Testis (tissue), 3 donors: ENCODE results near the gene RUNDC3A. TPM values are rescaled to one million over a fixed set of nuclear protein-coding genes. Genes with fewer than 3 reads are reported as not detected.

Experiments used
- DNase-seq: peaks from one replicate; pipeline ENCODE4 v3.0.0-alpha.2; 2019
- H3K27ac ChIP-seq, 2 donors: fragments of 200-600 bp; sonication (generic); one replicate each; pipeline ENCODE4 v1.5.1; 2019
- H3K27me3 ChIP-seq: fragments of 200-600 bp; sonication (generic); one replicate; pipeline ENCODE4 v1.5.1; 2019
- H3K36me3 ChIP-seq: fragments of 200-600 bp; sonication (generic); one replicate; pipeline ENCODE4 v1.5.1; 2017; ENCODE audit warnings: low read depth; ENCODE audit errors: missing control alignments
- H3K4me1 ChIP-seq: fragments of 200-600 bp; sonication (generic); one replicate; pipeline ENCODE4 v1.5.1; 2019
- H3K4me3 ChIP-seq, 2 donors: fragments of 200-600 bp; sonication (generic); one replicate each; pipeline ENCODE4 v1.5.1; 2017 to 2019
- H3K9me3 ChIP-seq: fragments of 200-600 bp; sonication (generic); one replicate; pipeline ENCODE4 v1.5.1; 2017
- CTCF ChIP-seq, 3 experiments: fragments of 450-650 bp in 2 of 3; fragments of 200-600 bp in 1 of 3; sonication (generic) in 1 of 3; IDR thresholded peaks; one replicate each; pipeline ENCODE4 v1.5.1; 2016 to 2019; ENCODE audit warnings: antibody characterized with exemption in 3 of 3, mild to moderate bottlenecking in 2 of 3, moderate library complexity in 1 of 3
- POLR2A ChIP-seq: fragments of 450-650 bp; IDR thresholded peaks from one replicate; pipeline ENCODE4 v1.6.1; 2017; ENCODE audit warnings: antibody characterized with exemption, mild to moderate bottlenecking, moderate library complexity
- WGBS, 2 donors: methylation state at CpG; one replicate each; pipeline ENCODE4 v1.1.5; 2018; 5-methylcytosine and 5-hydroxymethylcytosine counted together
- intact Hi-C: fragments of 100-400 bp; cut with DNase I; formaldehyde crosslinking; loops from one replicate; pipeline ENCODE4 v1.15.1; 2023; ENCODE audit warnings: low total_unique reads
- polyA plus RNA-seq: library from polyadenylated mRNA; stranded (reverse); fragments of 350-450 nt; fragmentation: Illumina TruSeq; extraction: RNeasy Lipid Tissue Mini Kit (QIAGEN cat#74804); gene quantifications from one replicate; pipeline ENCODE4 v1.2.3, GENCODE V29; 2014; ENCODE audit warnings: low read depth, low replicate concordance; ENCODE audit not compliant: insufficient read depth
- total RNA-seq, 2 donors: library from RNA; depleted of rRNA; stranded (reverse); fragments of >200 nt; gene quantifications; one replicate each; pipeline ENCODE4 v1.2.3, GENCODE V29; 2016

RUNDC3A gene
- total and polyA plus RNA-seq, 3 donors from 2014 or later, result 14.6 to 53.1 (median 17.5) TPM

- no peak for DNase-seq
- TF ChIP-seq CTCF (IDR thresholded peaks at IDR 0.05), result no peak
- TF ChIP-seq POLR2A, result no peak
- no peaks in the 10 kb centered on the region for H3K36me3 ChIP-seq
- WGBS, 2 donors, result 0 to 3% methylated on average over 6 to 15 of the region's 15 CpGs
- no peaks in the 10 kb centered on the region for H3K27me3 ChIP-seq
- no peaks in the 10 kb centered on the region for H3K9me3 ChIP-seq
- H3K27ac ChIP-seq, result peak overlapping the region in 1 of 2 donors; percentile 89
- intact Hi-C loops, result no loop called here
- H3K4me3 ChIP-seq, result peak overlapping the region; percentile 58 to 64
- H3K4me1 ChIP-seq, result peaks cover 6% of the 10 kb centered on the region
Measured at GRCh38 chr17:44308865-44309264, 464 bp downstream of the RUNDC3A start.

GRCh38 chr17:44309472-44309871, 1.1 kb downstream of the RUNDC3A start:
- H3K9me3 ChIP-seq, result no peaks in the 10 kb centered on the region
- no peak for DNase-seq
- intact Hi-C loops, result no loop called here
- H3K27ac ChIP-seq, result no peak overlapping the region
- TF ChIP-seq POLR2A (no peak), CTCF (IDR thresholded peaks at IDR 0.05) (no peak)
- H3K4me1 ChIP-seq, result peaks cover 6% of the 10 kb centered on the region
- H3K36me3 ChIP-seq, result no peaks in the 10 kb centered on the region
- WGBS, 2 donors, result 80 to 86% methylated on average over 5 of the region's 5 CpGs
- no peak overlapping the region for H3K4me3 ChIP-seq
- H3K27me3 ChIP-seq, result no peaks in the 10 kb centered on the region

GRCh38 chr17:44310188-44310587, 1.8 kb downstream of the RUNDC3A start:
- Histone ChIP-seq H3K27ac (no peak overlapping the region), H3K4me3 (no peak overlapping the region), H3K36me3 (no peaks in the 10 kb centered on the region), H3K9me3 (no peaks in the 10 kb centered on the region), H3K4me1 (peaks cover 6% of the 10 kb centered on the region), H3K27me3 (no peaks in the 10 kb centered on the region)
- intact Hi-C loops, result no loop called here
- TF ChIP-seq POLR2A, result no peak
- TF ChIP-seq CTCF (IDR thresholded peaks at IDR 0.05), result no peak
- 92 to 94% methylated on average over 2 of the region's 2 CpGs for WGBS, 2 donors
- DNase-seq, result no peak

GRCh38 chr17:44310609-44311376, 2.4 kb downstream of the RUNDC3A start:
- no peak overlapping the region for H3K27ac ChIP-seq
- no peak for TF ChIP-seq POLR2A
- no peak for TF ChIP-seq CTCF (IDR thresholded peaks at IDR 0.05)
- intact Hi-C loops, result no loop called here
- no peaks in the 10 kb centered on the region for H3K27me3 ChIP-seq
- DNase-seq, result no peak
- 85 to 88% methylated on average over 9 to 10 of the region's 10 CpGs for WGBS, 2 donors
- H3K9me3 ChIP-seq, result no peaks in the 10 kb centered on the region
- no peak overlapping the region for H3K4me3 ChIP-seq
- peaks cover 6% of the 10 kb centered on the region for H3K4me1 ChIP-seq
- H3K36me3 ChIP-seq, result no peaks in the 10 kb centered on the region
